ENCODE results near the gene GRK2. TPM values are rescaled to one million over a fixed set of nuclear protein-coding genes. Genes with fewer than 3 reads are reported as not detected.

Gene GRK2
- total and polyA plus RNA-seq, 2 donors (not counting 1 experiment from before 2014, with no cell fraction given) = 20.1 to 28.9 TPM

DNA sequence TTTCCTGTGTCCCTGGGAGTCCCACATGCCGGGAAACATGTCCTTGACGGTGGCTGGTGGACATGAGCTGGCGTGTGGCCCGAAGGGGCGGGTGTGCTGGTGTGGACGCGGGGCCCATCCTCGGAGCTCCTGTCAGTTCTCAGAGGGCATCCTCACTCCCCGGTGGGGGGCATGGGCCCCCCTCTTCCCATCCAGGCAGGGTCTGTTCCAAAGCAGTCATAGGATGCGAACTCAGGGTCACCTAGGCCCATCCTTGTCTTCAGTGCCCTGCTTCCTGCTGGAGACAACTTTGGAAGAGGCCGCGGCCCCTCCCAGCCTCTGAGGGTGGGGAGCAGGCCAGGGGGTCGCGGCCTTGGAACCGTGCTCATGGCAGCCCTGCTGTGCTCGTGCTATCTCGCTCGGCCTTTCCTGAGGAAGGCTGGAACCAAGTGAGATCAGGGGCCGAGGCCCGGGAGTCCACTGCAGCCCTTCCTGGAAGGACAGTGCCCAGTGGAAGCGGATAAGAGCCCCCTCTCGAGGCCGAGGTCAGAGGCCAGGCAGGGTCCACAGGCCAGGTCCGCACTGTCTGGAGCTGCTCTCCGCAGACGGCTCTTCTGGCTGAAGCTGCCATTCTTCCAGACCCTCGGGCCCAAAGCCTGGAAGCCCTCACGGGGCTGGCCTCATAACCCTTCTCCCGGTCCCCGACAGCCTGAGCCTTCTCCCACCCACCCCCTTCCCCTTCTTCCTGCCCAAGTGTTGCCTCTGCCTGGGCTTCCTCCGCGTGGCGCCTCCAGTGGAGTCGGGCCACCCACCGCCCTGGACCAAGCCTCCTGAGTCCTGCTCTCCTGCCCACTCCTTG, 8.7 kb downstream of the GRK2 start:
- H3K36me3 ChIP-seq (ENCODE audit: control insufficient read depth, insufficient read depth, low read length) = peaks cover 11% of the 10 kb centered on the region
- peaks cover 58% of the 10 kb centered on the region for H3K79me2 ChIP-seq (ENCODE audit: control insufficient read depth, insufficient read depth, low read length)
- H4K20me1 ChIP-seq (ENCODE audit: control insufficient read depth, extremely low read depth, insufficient read depth, low read length) = no peaks in the 10 kb centered on the region

DNA sequence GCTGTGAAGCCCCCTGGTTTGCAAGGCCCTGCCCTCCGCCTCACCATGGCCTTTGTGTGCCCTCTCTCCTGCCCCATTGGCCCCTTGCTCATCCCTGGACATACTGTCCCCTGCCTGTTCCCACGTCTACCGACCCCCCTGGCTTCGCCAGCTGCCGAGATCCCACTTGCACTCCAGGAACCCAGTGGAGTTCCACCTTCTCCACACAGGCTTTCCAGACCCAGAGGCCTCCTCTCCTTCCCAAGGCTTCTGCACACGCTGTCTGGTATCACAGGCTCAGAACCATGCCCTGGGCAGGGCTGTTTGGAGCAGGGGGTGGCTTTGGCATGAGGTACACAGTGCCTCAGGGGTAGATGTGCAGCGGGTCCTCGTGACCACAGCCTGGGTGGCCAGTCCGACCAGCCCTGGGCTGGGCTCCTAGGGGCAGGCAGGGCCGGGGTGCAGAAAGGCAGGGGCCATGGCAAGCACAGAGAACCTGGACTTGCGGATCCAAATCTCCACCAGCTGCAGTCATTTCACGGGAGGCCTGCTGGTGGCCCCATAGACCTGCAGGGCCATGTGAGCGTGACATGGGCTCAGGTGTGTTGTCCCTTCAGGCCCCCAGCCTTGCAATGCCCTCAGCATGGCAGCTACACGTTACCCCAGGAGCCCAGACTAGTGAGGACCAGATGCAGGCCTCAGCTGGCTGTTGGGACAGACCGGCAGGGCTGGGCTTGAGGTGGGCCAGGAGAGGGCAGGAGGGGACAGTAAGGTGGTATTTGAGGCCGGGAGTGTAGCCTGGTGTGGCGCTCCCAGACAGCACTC, 9.5 kb downstream of the GRK2 start:
- TF ChIP-seq EZH2 (IDR thresholded peaks at IDR 0.05; ENCODE audit: low read length, missing control alignments) = no peak
- TF ChIP-seq, protein P1, sequence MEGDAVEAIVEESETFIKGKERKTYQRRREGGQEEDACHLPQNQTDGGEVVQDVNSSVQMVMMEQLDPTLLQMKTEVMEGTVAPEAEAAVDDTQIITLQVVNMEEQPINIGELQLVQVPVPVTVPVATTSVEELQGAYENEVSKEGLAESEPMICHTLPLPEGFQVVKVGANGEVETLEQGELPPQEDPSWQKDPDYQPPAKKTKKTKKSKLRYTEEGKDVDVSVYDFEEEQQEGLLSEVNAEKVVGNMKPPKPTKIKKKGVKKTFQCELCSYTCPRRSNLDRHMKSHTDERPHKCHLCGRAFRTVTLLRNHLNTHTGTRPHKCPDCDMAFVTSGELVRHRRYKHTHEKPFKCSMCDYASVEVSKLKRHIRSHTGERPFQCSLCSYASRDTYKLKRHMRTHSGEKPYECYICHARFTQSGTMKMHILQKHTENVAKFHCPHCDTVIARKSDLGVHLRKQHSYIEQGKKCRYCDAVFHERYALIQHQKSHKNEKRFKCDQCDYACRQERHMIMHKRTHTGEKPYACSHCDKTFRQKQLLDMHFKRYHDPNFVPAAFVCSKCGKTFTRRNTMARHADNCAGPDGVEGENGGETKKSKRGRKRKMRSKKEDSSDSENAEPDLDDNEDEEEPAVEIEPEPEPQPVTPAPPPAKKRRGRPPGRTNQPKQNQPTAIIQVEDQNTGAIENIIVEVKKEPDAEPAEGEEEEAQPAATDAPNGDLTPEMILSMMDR (conservative IDR thresholded peaks at IDR 0.05 in 1 of 2, IDR thresholded peaks at IDR 0.05 in 1 of 2; ENCODE audit: low read depth in 1 of 2, low read length in 2 of 2) = no peak
- H3K27me3 ChIP-seq (ENCODE audit: control insufficient read depth, insufficient read depth, low read length) = no peaks in the 10 kb centered on the region
- peaks cover 51% of the 10 kb centered on the region for H3K79me2 ChIP-seq (ENCODE audit: control insufficient read depth, insufficient read depth, low read length)
- no peaks in the 10 kb centered on the region for H3K9me3 ChIP-seq (ENCODE audit: control insufficient read depth, insufficient read depth, low read depth, low read length)
- no peak overlapping the region for H3K4me3 ChIP-seq (replicated peaks in 1 of 4; ENCODE audit: control extremely low read depth in 1 of 4, insufficient read depth in 1 of 4, low read depth in 3 of 4, low read length in 4 of 4)
- H3K27ac ChIP-seq (ENCODE audit: insufficient read depth, low read length) = no peak overlapping the region
- peaks cover 17% of the 10 kb centered on the region for H3K36me3 ChIP-seq (ENCODE audit: control insufficient read depth, insufficient read depth, low read length)
- DNase-seq (ENCODE audit: low read depth in 2 of 2) = no peak
- H4K20me1 ChIP-seq (ENCODE audit: control insufficient read depth, extremely low read depth, insufficient read depth, low read length) = no peaks in the 10 kb centered on the region
- no peak overlapping the region for H3K9ac ChIP-seq (ENCODE audit: insufficient read depth, low read length)
- peaks cover 31% of the 10 kb centered on the region for H3K4me1 ChIP-seq (ENCODE audit: control insufficient read depth, extremely low read depth, insufficient read depth, low read length)
- H3K4me2 ChIP-seq (ENCODE audit: extremely low read depth, insufficient read depth, low read length) = no peak overlapping the region
- no peak overlapping the region for H2AFZ ChIP-seq (ENCODE audit: low read length)

More for the DNA sequence above, 8.7 kb downstream of the GRK2 start:
- Histone ChIP-seq H3K4me2 (ENCODE audit: extremely low read depth, insufficient read depth, low read length) (no peak overlapping the region), H3K27ac (ENCODE audit: insufficient read depth, low read length) (no peak overlapping the region), H3K27me3 (ENCODE audit: control insufficient read depth, insufficient read depth, low read length) (no peaks in the 10 kb centered on the region), H3K9me3 (ENCODE audit: control insufficient read depth, insufficient read depth, low read depth, low read length) (no peaks in the 10 kb centered on the region), H3K4me1 (ENCODE audit: control insufficient read depth, extremely low read depth, insufficient read depth, low read length) (peaks cover 36% of the 10 kb centered on the region), H3K4me3 (replicated peaks in 1 of 4; ENCODE audit: control extremely low read depth in 1 of 4, insufficient read depth in 1 of 4, low read depth in 3 of 4, low read length in 4 of 4) (no peak overlapping the region), H3K9ac (ENCODE audit: insufficient read depth, low read length) (no peak overlapping the region), H2AFZ (ENCODE audit: low read length) (no peak overlapping the region)
- no peak for TF ChIP-seq EZH2 (IDR thresholded peaks at IDR 0.05; ENCODE audit: low read length, missing control alignments)
- TF ChIP-seq, protein P1 (conservative IDR thresholded peaks at IDR 0.05 in 1 of 2, IDR thresholded peaks at IDR 0.05 in 1 of 2; ENCODE audit: low read depth in 1 of 2, low read length in 2 of 2) = no peak
- DNase-seq (ENCODE audit: low read depth in 2 of 2) = no peak

DNA sequence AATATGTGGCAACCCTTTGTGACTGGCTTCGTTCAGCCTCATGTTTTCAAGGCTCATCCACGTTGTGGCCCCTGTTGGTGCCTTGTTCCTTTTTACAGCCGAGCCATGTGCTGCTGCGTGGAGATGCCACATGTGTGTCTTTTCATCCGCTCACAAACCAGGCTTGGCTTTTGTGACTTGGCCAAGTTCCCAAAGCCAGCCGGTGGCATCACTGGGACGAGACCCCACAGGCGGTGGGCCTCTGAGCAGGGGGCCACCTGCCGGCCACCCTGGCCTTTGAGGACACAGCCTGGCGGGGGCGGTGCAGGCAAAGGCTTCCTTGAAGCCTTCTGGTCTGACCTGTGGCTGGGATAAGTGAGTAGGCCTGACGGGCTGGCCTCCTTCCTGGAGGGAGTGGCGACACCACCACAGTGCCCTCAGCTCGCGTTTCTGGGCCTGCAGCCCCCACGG, 10.5 kb downstream of the GRK2 start:
- Histone ChIP-seq H3K4me3 (replicated peaks in 1 of 4; ENCODE audit: control extremely low read depth in 1 of 4, insufficient read depth in 1 of 4, low read depth in 3 of 4, low read length in 4 of 4) (peak overlapping the region in 1 of 4 experiments; percentile 54), H2AFZ (ENCODE audit: low read length) (no peak overlapping the region), H3K9me3 (ENCODE audit: control insufficient read depth, insufficient read depth, low read depth, low read length) (no peaks in the 10 kb centered on the region), H3K27ac (ENCODE audit: insufficient read depth, low read length) (peak overlapping the region; percentile 79), H4K20me1 (ENCODE audit: control insufficient read depth, extremely low read depth, insufficient read depth, low read length) (no peaks in the 10 kb centered on the region), H3K4me1 (ENCODE audit: control insufficient read depth, extremely low read depth, insufficient read depth, low read length) (peaks cover 27% of the 10 kb centered on the region), H3K36me3 (ENCODE audit: control insufficient read depth, insufficient read depth, low read length) (peaks cover 21% of the 10 kb centered on the region), H3K4me2 (ENCODE audit: extremely low read depth, insufficient read depth, low read length) (peak overlapping the region; percentile 55), H3K79me2 (ENCODE audit: control insufficient read depth, insufficient read depth, low read length) (peaks cover 41% of the 10 kb centered on the region), H3K27me3 (ENCODE audit: control insufficient read depth, insufficient read depth, low read length) (no peaks in the 10 kb centered on the region), H3K9ac (ENCODE audit: insufficient read depth, low read length) (peak overlapping the region; percentile 18)
- peak in 1 of 2 donors; percentile 53 for DNase-seq (ENCODE audit: low read depth in 2 of 2)
- TF ChIP-seq, protein P1 (conservative IDR thresholded peaks at IDR 0.05 in 1 of 2, IDR thresholded peaks at IDR 0.05 in 1 of 2; ENCODE audit: low read depth in 1 of 2, low read length in 2 of 2) = peak; percentile 21 to 25
- no peak for TF ChIP-seq EZH2 (IDR thresholded peaks at IDR 0.05; ENCODE audit: low read length, missing control alignments)
